HG02840 (cell line): ENCODE data around the gene TBKBP1.

ENCODE experiments used
- ATAC-seq: cut with Tn5 transposase; IDR thresholded peaks from one replicate; pipeline ENCODE4 v1.9.1; 2021; ENCODE audit warnings: mild to moderate bottlenecking, moderate library complexity, moderate number of reproducible peaks; ENCODE audit not compliant: unreplicated experiment, low FRiP score

TBKBP1 gene

DNA sequence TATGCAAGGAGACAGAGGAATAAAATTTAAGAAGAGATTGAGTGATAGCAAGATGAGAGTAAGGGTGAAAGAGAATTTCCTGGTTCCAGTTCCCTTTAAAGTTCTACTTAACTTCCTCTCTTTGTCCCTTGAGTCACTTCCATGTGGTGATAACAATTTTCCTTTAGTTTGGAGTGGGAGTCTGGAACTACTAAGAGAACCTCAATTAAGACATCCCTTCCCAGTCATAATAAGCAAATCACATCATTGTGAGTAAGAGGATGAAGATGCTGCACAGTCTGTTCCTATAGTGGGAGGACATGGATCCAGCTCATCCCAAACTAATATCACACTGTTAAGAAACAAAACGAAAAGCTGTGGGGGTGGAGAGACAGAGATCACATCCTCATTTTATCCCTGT, 63.4 kb downstream of the TBKBP1 start:
- ATAC-seq = no peak

DNA sequence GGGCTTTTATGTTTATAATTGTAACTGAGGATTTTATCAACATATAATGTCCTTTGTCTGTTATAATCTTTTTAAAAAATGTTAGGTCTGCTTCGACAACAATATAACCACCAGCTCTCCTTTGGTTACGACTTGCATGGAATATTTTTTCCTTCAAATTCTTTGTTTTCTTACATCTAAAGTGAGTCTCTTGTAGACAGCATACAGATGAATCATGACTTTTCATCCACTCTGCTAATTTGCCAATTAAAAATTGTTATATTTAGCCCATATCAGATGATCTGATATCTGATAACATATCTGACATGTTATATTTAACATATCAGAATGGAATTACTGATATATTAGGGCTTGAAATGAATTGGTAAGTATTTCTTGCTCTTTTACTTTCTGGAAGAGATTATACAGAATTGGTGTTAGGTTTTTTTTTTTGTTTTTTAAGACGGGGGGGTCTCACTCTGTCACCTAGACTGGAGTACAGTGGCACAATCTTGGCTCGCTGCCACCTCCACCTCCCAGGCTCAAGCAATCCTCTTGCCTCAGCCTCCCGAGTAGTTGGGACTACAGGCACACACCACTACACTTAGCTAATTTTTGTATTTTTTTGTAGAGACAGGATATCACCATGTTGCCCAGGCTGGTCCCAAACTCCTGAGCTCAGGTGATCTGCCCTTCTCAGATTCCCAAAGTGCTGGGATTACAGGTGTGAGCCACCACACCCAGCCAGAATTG, 66.6 kb downstream of the TBKBP1 start:
- no peak for ATAC-seq
